C4-2B (cell line): ENCODE results near the gene SLC2A4RG.

ENCODE experiments used
- CTCF ChIP-seq: fragments of 450-650 bp; conservative IDR thresholded peaks from 2 replicates; pipeline ENCODE4 v1.5.1; 2017; ENCODE audit warnings: mild to moderate bottlenecking
- ZFX ChIP-seq: fragments of 450-650 bp; IDR thresholded peaks from 2 replicates; pipeline ENCODE4 v1.6.1; 2017

GRCh38 chr20:63734111-63734945, 5.2 kb upstream of the SLC2A4RG start:
- TF ChIP-seq CTCF, result no peak
- TF ChIP-seq ZFX, result no peak
